RPMI8226 (cell line): ENCODE data around the gene DRD2.
"Not testable (repeated sequence)": the region's sequence is repeated elsewhere in the genome, so short reads cannot be mapped to it uniquely, and the experiment has no call there.

Experiments used
- DNase-seq: peaks from one replicate; pipeline ENCODE4 v3.0.0-alpha.2; 2015

Gene DRD2

DNA sequence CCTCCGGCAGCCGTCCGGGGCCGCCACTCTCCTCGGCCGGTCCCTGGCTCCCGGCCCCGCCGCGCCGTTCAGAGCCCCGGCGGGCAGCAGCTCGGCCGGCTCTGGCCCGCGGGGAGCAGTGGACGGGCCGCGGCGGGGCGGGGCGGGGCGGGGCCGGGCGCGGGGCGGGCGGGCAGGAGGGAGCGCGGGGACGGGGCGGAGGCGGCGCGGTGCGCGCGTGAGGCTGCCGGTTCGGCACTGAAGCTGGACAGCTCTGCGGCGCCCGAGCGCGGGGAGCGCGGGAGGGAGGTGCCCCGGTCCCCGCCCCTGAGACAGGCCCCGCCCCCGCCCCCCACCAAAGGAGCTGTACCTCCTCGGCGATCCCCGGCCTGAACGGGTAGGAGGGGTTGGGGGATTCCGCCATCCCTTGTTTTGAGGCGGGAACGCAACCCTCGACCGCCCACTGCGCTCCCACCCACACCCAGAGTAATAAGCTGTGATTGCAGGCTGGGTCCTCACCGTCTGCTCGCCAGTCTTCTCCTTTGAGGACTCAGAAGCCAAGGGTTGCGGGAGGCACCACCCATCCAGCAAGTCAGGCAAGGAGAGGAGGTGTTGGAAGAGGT, at the start of gene DRD2:
DRD2 (minus strand) TSS at position 239 of the 602 bp plus-strand sequence. CDS start 50,747 bp downstream, outside the sequence.
- no peak for DNase-seq

- not testable (repeated sequence) for DNase-seq
These were observed 48.7 kb upstream of the DRD2 start for GRCh38 chr11:113523906-113524305.

DNA sequence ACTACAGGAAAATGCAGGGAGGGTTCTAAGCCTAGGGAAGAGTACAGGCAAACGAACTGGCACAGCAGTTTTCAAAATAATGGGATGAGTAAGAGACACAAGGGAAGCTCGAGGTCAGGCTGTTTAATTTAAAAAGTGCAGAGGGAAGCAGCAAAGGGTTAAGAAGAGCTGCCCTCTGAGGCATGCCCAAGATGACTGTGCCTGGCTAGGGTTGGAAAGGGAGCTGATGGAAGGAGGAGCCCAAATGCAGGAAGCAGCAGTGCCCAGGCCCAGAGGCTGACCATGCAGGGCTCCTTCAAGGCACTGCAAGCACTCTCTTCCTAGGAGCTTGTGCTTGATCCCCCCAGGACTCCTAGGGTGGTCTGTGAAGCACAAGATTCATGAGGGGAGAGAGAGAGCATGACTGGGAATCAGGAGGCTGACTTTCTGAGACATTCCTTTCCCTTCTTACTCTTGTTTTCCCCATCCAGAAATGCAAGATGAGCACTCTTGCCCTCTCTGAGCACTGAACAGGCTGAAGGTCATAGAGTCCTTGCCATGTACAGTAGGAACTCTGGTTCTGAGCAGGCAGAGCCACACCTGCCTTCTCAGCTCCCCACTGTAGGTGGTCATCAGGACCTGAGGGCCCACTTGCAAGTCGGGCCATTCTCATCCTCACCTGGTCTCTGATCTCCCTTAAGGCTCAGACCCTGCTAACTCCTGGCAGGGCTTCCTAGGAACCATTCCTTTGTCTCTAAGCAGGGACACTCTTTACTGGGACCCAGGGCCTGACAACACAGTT, 46.7 kb upstream of the DRD2 start:
- DNase-seq = no peak

GRCh38 chr11:113519989-113520613, 44.9 kb upstream of the DRD2 start:
- no peak for DNase-seq

- no peak for DNase-seq
These were observed 43.7 kb upstream of the DRD2 start for GRCh38 chr11:113518716-113519495.

DNA sequence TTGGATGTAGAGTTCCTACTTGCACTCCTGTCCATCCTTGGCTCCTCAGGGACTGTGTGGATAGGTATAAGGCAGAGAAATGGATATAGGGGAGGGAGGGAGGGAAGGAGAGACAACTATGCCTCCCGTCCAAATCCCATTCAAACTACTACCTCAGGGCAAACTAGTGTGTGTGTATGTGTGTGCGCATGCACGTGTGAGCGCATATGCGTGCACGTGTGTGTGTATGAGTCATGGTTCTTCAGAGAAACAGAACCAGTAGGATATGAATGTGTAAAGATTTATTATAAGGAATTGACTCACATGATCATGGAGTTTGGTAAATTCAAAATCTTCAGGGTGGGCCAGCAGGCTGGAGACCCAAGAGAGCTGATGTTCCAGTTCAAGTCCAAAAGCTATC, 42.2 kb upstream of the DRD2 start:
- no peak for DNase-seq

DNA sequence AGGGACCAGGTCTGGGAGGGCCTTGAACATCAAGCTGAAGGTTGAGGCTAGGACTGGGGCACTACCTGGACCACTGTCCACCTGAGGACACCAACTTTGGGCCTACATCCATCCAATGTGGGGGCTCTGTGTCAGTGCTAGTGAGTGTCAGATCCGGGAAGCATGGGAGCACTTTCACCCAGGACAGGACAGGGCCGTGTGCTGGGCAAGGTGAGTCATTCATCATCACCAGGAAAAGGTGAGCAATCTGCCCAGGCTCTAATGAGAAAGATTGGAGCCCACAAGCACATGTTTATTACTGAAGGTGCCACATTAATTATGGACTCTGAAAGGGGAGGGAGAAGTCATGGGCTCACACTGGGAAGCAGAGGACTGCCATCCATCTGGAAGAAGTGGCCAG, 39.7 kb upstream of the DRD2 start:
- DNase-seq = no peak

GRCh38 chr11:113507341-113507740, 32.1 kb upstream of the DRD2 start:
- no peak for DNase-seq

DNA sequence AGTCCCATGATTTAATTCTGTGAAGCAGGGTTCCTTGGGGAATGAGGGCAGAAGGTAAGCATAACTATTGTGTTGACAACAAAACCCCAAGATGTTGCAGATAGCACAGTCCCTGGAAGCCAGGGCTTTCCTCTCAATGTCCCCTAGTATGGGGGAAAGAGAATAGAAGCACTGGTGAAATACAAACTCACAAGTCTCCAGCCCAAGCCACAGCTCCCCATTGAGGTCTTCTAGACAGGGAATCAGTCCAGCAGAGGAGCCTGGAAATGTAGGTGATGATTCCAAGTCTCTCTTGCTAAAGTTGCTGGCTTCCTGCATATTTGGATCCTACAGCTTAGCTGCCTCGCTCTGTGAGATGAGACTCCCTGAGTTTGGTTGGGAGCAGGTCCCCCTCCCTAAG, 31.7 kb upstream of the DRD2 start:
- DNase-seq = no peak

GRCh38 chr11:113506461-113506860, 31.3 kb upstream of the DRD2 start:
- no peak for DNase-seq

GRCh38 chr11:113505541-113506375, 30.6 kb upstream of the DRD2 start:
- DNase-seq = no peak

- DNase-seq = no peak
These were observed 29.8 kb upstream of the DRD2 start for GRCh38 chr11:113505046-113505445.

DNA sequence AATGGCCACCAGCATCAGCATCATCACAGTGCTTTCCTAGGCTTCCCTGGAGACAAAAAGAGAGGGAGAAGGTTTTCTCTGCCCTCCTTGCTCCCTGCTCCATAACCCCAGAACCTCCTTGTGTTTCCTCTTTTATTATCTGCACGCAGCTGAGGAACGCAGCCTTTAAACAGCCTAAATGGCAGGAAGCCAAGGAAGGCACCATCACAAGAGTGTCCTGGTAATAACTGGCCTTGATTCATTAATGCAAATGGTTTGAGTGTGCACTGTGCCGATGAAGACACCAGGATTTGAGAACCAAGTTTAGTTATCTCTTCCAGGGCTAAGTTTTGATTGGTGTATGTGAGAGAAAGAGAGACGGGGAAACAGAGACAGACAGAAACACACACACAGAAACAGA, 29.4 kb upstream of the DRD2 start:
- no peak for DNase-seq

GRCh38 chr11:113504071-113504470, 28.9 kb upstream of the DRD2 start:
- no peak for DNase-seq

GRCh38 chr11:113497066-113497910, 22.1 kb upstream of the DRD2 start:
- DNase-seq = no peak

DNA sequence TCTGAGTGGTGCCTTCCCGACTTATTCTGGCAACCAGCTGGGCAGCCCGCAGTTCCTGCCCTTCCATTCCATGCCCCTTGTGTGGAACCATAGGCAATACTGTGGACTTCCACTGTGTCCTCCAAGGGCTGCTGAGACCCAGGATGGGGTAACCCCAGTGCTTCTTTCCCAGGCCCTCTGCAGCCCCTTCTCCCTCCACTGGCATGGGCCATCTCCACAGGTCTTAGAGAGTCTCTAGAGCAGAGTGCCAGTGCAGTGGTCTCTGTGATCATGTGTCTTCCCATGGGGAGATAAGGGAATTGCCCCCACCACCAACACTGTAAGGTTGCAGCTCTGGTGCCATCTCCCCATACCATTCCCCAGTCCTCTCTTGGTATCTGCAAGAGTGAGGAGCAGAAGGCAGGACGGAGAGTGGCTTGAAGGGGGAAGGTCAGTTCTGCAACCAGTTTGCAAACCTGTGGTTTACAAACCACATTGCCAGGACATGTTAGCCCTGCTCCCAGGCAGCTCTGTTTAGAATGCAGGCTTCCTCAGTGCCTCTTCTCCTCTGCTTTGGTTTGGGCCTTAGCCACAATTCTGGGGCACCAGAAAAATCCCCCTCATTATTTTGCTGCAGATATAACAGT, 20.9 kb upstream of the DRD2 start:
- DNase-seq = no peak

- DNase-seq = no peak
These were observed 18.8 kb upstream of the DRD2 start for GRCh38 chr11:113494021-113494420.

GRCh38 chr11:113493206-113493605, 18.0 kb upstream of the DRD2 start:
- no peak for DNase-seq

DNA sequence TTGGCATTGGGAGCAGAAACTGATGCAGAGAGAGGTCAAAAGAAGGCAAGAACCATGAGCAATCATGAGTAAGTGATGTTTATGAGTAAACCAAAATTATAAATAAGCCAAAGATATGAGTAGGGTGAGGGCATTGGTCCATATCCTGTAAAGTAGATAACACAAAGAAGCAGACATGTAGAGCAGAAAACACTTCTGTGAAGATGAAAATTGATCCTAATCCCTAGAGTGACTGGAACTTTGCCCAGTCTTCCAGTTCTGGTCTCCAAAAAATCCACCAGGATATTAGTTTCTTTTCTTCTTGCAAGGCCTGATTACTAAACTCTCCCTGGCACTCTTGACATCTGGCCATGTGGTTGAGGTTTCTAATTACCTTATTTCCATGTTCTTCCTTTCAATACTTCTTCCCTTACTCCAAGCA, 13.7 kb upstream of the DRD2 start:
- DNase-seq = no peak

- no peak for DNase-seq
These were observed 12.4 kb upstream of the DRD2 start for GRCh38 chr11:113487622-113488021.

GRCh38 chr11:113484223-113484622, 9.0 kb upstream of the DRD2 start:
- no peak for DNase-seq
